ENCODE data around the gene NECTIN1.

- no peak for TF ChIP-seq CTCF (IDR thresholded peaks at IDR 0.05; ENCODE audit: low read depth, low read length)
- TF ChIP-seq EZH2phosphoT487 (IDR thresholded peaks at IDR 0.05; ENCODE audit: low read depth): no peak
Observed at GRCh38 chr11:119778391-119779194, 49.6 kb upstream of the NECTIN1 start.
